ENCODE results near the gene SLC9C1.
"Not testable (repeated sequence)": the region's sequence is repeated elsewhere in the genome, so short reads cannot be mapped to it uniquely, and the experiment has no call there.

SLC9C1 gene

DNA sequence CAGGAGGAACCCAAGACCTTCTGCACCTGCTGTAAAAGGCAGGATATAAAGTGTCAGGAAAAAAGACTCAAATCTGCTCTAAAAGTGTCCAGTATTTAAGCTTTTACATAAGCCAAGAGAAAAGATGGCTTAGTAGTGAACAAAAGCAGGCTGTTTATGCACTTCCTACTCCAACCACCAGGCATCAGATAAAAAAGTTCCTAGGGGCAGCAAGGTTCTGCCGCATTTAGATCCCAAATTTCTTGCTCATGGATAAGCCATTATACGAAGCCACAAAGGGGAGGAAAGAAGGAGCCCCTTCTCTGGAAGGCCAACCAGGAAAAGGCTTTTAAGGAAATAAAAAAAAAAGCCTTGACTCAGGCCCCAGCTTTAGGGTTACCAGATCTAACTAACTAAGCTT lies 10.6 kb upstream of the SLC9C1 start:
- no peak for DNase-seq

DNA sequence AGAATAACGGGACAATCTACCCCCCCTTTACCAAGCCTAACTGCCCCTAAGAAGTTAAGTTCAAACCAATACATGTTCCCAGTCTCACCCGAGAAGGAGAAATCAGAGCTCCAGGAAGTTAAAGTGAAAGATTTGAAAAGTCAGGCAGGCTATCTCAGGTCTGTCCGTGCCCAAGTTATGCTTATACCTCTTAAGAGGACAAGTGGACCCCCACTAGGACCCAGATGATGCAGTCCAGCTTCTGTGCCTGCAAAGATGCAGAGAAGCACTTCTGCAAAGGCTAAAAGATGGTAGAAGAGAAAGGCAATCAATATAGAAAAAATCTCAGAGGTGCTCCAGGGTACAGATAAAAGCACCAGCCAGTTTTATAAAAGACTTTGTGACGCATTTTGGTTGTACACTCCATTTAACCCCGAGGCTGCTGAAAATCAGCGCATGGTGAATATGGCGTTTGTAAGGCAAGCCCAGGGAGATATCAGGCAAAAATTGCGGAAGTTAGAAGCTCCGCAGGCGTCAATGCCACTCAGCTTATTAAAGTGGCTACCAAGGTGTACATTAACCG lies 9.8 kb upstream of the SLC9C1 start:
- peak; percentile 21 for DNase-seq

DNA sequence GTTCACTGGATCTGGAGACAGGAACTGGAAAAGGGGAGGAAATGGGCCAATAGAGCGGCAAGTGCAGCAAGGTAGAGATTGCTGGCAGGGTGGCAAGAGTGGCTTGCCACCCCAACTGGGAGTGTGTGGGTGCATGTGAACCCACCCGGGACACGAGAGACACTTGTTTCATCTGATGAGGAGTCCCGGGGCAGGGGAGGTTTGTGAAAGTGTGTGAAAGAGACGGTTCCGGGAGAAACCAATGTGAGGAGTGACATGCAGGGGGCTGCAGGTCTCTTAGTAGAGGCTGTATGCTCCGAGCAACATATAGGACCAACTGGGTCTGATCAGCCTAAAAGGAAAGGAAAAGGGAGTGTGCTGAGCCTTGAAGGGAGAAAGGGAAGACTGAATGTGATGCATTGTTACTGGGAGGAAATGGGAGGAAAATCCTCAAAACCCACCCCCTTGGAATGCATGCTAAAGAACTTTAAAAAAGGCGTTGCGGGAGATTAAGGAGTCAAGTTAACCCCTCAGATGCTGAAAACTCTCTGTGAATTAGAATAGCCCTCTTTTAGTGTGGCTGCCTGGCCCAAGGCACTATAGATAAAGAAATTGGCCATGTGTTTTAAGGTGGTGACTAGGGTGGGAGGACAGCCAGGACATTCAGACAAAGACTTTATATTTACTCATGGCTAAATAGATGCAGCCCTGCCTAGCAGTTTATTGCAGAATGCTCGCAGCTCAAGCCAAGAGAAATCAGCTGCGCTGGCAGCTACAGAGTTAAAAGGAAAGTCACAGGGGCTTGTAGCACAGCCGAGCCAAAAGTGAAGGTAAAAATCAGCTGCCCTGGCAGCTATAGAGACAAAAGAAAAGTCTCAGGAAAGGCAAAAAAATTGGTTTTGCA lies 9.1 kb upstream of the SLC9C1 start:
- DNase-seq = no peak

DNA sequence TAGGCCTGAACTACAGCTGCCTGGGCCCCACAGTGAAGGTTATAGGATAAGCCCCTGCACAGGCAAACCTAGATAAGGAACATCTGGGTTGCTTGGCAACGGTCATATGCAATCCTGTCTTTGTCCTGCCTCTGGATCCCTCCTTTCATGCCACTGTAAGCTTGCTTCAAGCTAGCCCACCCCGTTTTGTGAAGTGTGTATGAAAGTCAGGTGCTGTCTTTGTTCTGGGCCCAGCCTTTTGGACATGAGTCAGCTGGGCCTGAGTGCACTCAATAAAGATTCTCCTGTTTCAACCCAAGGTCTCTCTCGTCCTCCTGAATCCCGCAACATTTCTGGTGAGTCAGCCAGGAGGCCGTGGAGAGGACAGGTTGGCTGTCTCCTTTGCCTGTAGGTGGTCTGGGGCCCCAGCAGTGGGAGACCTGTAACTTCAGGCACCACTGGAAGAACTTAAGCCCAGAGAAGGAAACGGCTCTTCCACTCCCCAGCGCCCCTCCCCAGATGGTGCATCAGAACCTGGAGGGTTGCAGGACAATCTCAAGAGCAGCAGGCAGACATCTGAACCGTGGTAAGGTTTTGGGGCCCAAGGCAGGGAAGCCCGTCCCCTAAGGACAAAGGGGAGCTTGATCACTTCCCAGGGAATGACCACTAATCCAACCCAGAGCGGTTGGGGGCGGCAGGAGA lies 8.3 kb upstream of the SLC9C1 start:
- no peak for DNase-seq

DNA sequence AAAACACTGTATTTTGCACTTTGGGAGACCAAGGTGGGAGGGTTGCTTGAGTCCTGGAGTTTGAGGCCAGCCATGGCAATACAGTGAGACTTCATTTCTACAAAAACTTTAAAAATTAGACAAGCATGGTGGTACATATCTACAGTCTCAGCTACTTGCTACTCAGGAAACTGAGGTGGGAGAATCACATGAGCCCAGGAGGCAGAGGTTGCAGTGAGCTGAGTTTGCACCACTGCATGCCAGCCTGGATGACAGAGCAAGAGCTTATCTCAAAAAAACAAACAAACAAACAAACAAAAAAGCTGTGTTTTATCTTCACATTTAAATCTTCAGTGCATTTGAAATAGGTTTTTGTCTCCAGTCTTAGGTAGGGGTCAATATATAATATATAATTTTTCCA lies 4.8 kb upstream of the SLC9C1 start:
- no peak for DNase-seq

DNA sequence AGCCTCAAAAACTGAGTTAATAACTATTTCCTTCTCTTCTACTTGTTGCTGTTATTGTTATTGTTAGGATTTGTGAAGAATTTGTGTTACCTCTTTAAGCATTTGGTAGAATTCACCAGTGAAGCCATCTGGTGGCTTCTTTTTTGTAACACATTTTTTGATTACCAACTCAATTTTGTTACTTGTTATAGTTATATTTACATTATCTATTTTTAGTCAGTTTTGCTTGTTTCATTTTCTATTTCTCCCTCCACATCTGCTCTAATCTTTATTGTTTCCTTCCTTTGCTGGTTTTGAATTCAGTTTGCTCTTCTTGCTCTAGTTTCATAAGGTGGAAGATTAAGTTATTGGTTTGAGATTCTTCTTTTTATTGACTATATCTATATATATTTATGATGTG lies 3.7 kb upstream of the SLC9C1 start:
- DNase-seq = no peak

DNA sequence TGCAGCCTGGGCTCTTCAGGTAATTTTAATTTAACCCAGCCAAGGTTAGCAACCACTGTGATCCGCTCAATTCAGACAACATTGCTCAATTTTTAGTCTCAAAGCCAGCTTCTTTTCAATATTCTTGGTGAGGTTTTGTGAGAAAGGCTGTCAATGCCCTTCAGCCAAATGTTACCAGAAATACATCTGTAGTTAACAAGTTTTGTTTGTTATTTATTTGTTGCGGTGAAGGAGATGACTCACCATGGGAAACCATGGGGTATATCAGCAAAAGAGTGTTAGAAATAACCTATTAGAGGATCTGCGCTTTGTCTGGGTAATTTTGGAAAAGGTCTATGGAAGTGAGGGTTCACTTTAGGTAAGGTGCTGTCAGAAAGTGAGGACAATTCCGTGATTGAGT lies 5.0 kb downstream of the SLC9C1 start:
- DNase-seq = no peak

DNA sequence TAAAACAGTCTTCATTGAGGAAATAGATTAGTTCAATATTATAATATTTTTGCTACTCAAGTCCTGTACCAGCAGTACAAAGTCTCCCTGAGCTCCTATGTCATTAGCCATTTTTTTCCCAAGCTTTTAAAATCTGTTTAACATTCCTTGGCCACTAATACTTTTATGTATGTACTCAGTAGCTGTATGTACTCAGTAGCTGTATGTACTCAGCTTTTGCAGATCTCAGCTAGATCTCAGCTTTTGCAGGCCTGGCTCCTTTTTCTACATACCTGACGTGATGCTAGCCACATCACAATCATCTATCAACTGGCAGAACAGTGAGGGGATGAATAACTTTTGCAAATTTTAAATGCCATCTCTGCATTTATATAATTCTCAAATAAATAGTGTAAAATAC lies 13.8 kb downstream of the SLC9C1 start:
- no peak for DNase-seq

DNA sequence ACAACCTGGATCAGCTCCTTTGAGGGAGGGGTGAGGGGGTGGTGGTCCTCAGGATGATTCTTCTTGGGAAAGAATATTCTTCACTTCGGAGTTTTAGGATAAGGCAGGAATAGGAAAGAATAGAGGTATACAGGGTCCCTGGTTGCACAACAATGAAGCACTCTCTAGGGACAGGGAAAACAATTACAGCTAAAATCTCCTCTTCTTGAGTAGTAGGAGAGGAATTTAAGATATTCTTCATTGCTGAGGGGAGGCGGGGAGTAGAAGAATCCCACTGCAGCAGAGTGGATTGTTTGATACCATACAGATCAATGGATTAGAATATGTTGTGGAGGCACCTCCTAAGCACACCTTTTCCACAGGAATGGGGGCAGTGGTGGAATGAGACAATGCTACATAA lies 20.5 kb downstream of the SLC9C1 start:
- DNase-seq = no peak

DNA sequence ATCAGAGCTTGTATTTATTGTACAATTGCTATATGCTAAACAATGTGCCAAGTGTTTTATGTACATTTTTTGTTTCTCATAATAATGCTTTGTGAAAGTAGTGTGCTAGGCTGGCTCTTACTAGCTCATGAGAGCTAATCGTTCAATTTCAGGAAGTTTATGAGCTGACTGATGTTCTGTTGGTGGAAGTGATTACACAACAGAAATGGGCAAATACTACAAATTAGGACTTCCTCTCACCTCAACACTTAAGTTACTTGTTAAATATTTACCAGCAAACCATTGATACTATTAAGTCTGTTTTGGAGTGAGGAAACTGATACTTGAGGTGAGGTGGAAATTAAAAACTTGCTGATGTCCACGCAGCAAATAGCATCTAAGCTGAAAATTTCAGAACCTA lies 32.3 kb downstream of the SLC9C1 start:
- DNase-seq = peak; percentile 53

DNA sequence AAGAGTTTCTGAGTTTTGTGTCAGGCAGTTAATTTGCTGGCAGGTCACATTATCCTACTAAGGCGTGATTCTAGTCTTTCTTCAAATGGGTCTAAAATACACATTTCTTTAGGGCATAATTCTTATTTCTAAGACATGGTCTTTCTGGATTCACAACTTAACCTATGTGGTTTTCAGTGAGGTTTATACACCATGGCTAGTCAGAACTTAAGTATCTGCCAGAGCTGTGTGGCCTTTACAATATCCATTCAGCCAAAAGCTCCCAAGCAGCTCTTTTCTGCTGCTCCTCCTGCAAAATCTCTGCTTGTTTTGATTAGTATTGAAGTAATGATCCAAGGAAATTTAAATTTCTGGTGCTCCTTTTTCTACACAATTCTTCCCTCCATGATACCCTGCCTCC lies 33.5 kb downstream of the SLC9C1 start:
- DNase-seq = no peak

DNA sequence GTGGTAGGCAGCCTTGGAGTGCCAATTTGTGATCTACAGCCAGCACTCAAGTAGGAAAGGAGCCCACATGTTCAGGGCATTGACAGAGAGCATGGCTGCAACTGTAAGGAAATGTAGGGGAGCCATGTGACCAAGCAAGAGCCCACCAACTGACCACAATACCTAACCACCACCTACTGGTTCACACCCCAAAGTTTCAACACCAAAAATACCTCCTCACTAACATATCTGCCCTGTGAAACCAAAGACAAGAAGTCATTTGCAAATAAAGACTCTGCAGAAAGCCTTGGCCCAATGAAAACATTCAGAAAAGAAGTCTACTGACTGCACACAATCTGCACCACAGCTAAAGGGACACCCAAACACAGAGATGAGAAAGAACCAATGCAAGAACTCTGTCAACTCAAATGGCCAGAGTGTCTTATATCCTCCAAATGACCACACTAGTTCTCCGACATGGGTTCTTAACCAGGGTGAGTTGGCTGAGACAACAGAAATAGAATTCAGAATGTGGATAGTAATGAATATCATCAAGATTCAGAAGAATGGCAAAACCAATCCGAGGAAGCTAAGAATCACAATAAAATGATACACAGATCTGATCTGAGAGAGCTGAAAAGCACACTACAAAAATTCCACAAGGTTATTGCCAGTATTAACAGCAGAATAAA lies 40.6 kb downstream of the SLC9C1 start:
- no peak for DNase-seq

DNA sequence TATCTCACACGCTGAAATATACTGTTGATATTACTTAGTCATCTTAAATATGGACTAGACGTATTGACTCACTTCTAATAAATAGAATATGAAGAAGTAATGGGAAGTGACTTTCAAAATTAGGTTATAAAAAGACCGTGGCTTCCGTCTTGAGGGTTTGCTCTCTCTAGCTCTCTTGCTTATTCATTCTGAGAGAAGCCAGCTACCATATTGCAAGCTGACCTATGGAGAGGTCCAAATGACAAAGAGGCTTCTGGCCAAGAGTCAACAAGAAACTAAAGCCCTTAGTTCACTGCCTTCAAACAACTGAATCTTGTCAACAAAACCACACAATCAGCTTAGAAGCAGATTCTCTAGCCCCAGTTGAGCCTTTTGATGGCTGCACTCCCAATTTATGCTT lies 46.1 kb downstream of the SLC9C1 start:
- DNase-seq = peak; percentile 9

DNA sequence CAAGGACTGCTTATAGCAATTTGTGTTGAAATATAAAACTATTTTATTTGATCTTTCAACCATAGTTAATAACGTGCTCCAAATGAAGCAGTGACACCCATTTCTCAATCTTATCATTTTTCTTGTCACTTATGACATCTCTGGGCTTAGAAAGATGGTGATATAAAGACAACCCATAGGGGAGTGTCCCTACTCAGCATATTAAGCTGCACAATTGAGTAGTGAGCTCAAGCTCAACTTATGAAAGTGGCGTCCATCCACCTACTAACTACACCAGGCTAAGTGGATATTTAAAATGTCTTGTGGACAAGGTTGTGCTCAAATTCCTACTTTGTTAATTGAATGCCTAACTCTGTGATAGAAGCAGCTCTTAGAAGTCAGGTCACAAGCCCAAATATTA lies 46.7 kb downstream of the SLC9C1 start:
- DNase-seq = no peak

DNA sequence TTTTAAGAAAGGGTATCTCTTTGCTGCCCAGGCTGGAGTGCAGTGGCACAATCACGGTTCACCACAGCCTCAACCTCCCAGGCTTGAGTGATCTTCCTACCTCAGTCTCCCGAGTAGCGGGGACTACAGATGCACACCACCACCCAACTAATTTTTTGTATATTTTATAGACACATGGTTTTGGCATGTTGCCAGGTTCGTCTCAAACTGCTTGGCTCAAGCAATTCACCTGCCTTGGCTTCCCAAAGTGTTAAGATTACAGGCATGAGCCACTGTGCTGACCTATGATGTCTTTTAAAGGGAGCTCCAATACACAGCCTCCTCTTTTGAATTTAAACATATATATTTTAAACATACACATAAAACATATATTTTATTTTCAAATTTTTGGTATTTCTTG lies 60.9 kb downstream of the SLC9C1 start:
- no peak for DNase-seq

DNA sequence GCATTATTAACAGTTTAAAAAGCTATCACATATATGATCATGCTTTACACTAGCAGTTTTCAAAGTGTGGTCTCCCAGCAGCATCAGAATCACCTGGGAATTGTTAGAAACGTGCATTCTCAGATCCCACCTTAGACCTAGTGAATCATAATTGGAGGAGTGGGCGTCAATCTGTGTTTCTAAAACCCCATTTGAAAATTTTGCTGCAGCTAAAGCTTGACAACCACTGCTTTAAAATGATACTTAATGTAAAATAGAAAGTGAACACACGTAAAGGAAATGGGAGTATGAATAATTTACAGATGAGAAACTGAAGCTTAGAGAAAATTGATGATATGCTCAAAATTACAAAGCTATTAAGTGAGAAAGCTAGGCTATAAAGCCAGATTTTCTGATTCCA lies 62.3 kb downstream of the SLC9C1 start:
- no peak for DNase-seq

DNA sequence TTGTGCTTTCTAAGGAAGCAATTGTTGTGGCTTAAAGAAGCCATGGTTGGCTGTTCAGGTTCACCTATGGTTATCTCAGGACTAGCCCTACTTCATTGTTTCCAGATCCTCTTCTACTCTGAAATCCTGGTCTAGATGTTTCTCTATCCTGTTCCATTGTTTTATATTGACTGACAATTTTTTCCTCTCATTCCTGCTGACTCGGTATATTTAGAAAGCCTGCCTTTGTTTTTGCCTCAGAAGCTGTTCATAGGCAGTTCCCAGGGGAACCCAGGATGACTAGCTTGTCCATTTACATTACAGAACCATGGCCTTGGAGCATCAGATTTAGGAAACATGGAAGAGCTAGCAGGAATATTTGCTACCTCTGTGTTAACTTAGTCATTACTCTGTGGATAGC lies 64.0 kb downstream of the SLC9C1 start:
- no peak for DNase-seq

DNA sequence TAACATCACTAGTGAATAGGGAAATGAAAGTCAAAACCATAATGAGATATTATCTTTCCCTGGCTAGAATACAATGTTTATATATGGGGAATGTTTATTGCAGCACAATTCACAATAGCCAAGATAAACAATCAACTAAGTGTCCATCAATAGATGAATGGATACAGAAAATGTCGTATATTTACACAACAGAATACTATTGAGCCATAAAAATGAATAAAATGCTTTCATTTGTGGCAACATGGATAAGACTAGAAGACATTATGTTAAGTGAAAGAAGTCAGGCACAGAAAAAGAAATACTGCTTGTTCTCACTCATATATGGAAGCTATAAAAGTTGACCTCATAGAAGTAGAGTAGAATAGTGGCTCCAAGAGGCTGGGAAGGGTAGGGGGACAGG lies 65.2 kb downstream of the SLC9C1 start:
- DNase-seq = no peak

DNA sequence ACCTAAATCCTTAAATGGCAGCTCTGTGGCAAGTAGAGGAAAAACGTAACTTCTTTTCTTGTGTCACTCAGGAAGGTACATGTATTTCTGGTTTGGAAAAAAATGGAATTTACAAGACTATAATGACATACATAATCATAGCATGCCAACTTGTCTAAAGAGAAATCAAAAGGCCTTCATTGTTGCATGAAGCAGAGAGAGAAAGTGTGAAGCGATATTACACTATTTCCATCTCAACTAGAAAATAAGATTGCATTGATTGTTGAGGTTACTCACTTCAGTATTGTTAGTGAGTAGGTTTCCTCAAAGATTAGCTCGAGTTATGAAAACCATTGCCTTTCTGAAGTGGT lies 93.7 kb downstream of the SLC9C1 start:
- no peak for DNase-seq

DNA sequence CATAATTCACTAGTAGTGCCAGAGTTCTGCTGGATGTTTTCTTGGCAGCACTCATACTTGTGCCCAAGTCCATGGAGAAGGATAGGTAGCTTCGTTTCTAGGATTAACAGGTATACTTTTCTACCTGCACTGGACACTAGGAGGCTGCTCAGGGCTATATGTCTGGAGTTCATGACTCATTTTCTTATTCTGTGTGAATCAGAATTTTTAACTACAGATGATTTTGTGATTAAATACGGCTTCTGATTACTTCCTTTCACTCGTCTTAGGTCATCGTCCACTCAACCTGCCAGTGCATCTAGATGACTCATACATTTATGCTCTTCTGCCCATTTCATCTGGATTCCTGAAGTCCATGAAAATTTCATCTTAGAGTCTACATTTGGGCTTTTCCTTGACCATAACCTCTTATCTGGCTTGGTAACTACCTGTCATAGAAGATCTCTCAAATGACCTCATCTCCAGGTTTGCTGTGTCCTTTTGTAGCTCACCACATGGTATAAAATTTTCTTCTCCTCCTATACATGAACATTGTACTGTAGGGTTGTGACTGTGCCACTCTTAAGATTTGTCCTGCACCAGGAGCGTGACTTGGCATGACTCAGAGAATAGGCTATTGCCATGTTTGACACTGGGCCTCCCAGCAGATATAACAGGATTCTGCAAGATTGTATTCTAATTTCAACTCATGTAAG lies 94.2 kb downstream of the SLC9C1 start:
- no peak for DNase-seq

DNA sequence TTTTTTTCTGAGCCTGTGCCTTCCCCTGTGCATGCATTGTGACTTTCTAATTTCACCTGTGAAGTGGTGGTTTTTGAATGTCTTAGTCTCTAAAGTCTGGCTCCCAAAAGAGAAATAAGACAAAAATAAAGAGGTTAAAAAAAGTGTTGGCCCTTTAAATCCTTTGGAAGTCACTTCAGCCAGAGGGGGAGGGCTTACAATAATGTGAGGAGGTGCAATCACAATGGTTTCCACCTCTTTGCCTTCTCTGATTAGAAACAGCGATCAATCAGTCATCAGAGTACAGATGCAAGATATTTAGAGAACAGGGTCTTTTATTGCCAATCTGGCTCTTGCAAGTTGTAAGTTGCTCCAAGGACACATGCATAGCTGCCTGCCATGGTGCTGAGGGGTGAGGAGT lies 96.9 kb downstream of the SLC9C1 start:
- no peak for DNase-seq

DNA sequence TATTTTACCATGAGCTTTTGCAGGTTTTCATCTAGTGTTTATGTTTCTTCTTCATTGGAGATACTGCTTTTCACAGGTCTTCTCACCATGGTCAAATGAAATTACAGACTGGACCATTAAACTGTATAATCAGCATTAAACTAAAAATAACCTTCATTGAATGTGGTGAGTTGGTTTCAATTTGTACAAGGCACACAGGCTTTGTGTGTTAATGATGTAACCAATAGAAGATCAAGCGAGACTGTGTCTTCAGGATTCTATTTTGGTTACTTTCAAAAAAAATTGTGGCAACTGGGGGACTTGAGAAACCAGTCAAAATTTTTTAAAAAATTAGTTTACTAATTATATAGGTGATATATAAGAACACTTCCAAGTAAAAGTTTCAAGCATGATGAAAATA lies 106.7 kb downstream of the SLC9C1 start:
- DNase-seq = no peak

DNA sequence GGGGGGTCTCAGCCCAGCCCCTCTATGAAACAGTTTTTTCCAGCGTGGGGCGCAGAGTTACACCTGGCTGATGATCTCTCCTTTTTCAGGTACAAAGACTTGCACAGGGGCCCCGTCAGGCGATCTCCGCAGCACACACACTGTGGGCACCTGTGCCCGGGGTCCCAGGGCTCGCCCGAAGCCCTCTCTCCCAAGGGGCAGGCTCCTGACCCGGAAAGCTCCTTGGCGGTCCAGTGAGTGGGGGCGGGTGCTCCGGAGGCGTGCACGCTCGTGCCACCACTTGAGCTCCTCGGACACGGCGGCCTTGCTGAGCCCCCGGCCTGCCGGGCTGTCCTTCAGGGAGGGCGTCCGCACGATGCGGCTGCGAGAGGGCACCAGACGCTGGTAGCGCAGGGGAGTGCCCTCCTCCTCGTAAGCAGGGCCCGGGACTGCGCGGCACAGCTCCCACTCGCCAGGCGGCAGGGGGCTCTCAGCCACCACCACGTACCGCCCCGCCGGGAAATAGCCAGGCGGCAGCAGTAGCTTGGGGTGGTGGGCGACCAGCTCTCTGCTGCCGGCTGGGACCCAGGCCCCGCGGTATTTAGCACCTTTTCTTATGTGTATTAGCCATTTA lies 108.5 kb downstream of the SLC9C1 start:
- not testable (repeated sequence) for DNase-seq
